ENCODE results near the gene NACC2. TPM values are rescaled to one million over a fixed set of nuclear protein-coding genes. Genes with fewer than 3 reads are reported as not detected.
A peak's percentile ranks its signal among the peaks of the same experiment; 100 is the strongest.

Gene NACC2
- total and polyA plus RNA-seq, 4 donors, result 4.8 to 17.8 (median 8.8) TPM

DNA sequence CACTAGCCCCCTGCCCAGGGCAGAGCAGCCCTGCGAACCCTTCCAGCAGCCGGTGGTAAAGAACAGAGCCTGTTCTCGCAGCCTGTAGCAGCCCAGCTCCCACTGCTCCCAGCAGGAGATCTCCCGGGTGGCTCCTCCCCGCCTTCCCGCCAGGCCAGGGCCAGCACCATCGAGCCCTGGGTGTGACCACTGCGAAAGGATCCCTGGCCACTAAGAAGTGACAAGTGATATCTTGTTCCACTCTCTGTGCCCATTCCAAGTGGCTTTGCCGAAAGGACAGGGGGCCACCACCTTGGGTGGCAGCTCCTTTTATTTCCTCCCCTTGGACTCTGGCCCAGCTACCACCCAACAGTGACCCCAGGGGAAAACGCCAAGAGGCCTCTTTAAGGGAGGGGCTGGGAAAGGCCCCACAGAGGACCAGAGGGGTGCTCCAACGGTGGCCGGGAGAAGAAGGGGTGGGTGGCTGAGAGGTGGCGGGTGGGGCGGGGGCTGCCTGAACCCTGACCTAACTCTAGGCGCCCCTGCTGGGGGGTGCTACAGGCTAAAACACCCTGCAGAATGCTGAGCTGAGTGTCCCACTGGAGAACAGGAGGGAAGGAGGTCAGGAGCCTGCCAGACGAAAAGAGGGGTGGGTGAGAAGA lies 1.6 kb downstream of the NACC2 start:
- H3K9ac ChIP-seq (ENCODE audit: low read depth in 1 of 2, low read length in 2 of 2), result peak overlapping the region in 1 of 2 donors; percentile 51

DNA sequence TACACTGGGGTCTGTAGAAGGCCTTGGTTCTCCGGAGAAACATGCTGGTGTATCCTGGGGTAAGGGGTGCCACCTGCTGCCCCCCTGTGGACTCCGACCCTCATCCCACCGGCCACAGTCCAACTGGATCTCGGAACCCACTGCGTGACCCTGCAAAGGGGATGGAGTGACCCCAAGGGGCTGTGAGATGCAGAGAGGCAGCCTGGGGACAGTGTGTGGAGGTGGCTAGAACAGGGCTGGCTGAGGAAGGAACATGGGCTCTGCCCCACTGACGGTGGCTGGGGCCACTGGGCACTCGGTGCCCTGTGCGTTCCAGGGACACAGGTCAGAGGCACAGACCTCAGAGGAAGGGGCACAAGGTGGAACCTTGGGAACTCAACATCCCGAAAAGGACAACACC lies 2.3 kb downstream of the NACC2 start:
- no peak for DNase-seq (ENCODE audit: low spot score)
- TF ChIP-seq FOXA1 (IDR thresholded peaks at IDR 0.05) (no peak), FOXA2 (IDR thresholded peaks at IDR 0.05) (no peak), HNF4A (conservative IDR thresholded peaks at IDR 0.05) (no peak), GABPA (IDR thresholded peaks at IDR 0.05 in 1 of 2, conservative IDR thresholded peaks at IDR 0.05 in 1 of 2) (no peak), ATF3 (IDR thresholded peaks at IDR 0.05) (no peak), HNF4G (IDR thresholded peaks at IDR 0.05) (no peak), YY1 (IDR thresholded peaks at IDR 0.05) (no peak), EGR1 (IDR thresholded peaks at IDR 0.05; ENCODE audit: low read depth in 2 of 2) (no peak), SP1 (IDR thresholded peaks at IDR 0.05) (no peak)
- TF ChIP-seq, protein P1, sequence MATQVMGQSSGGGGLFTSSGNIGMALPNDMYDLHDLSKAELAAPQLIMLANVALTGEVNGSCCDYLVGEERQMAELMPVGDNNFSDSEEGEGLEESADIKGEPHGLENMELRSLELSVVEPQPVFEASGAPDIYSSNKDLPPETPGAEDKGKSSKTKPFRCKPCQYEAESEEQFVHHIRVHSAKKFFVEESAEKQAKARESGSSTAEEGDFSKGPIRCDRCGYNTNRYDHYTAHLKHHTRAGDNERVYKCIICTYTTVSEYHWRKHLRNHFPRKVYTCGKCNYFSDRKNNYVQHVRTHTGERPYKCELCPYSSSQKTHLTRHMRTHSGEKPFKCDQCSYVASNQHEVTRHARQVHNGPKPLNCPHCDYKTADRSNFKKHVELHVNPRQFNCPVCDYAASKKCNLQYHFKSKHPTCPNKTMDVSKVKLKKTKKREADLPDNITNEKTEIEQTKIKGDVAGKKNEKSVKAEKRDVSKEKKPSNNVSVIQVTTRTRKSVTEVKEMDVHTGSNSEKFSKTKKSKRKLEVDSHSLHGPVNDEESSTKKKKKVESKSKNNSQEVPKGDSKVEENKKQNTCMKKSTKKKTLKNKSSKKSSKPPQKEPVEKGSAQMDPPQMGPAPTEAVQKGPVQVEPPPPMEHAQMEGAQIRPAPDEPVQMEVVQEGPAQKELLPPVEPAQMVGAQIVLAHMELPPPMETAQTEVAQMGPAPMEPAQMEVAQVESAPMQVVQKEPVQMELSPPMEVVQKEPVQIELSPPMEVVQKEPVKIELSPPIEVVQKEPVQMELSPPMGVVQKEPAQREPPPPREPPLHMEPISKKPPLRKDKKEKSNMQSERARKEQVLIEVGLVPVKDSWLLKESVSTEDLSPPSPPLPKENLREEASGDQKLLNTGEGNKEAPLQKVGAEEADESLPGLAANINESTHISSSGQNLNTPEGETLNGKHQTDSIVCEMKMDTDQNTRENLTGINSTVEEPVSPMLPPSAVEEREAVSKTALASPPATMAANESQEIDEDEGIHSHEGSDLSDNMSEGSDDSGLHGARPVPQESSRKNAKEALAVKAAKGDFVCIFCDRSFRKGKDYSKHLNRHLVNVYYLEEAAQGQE (IDR thresholded peaks at IDR 0.05), result no peak
- H3K4me1 ChIP-seq (ENCODE audit: control insufficient read depth in 4 of 4, insufficient read depth in 4 of 4, low read length in 3 of 4), result peaks cover 17 to 53% (median 39%) of the 10 kb centered on the region in 4 donors
- H3K9me3 ChIP-seq (ENCODE audit: control insufficient read depth in 4 of 4, low read length in 3 of 4), result no peaks in the 10 kb centered on the region
- H3K36me3 ChIP-seq (ENCODE audit: control insufficient read depth in 4 of 4, insufficient read depth in 3 of 4, low read depth in 1 of 4, low read length in 3 of 4), result no peaks in the 10 kb centered on the region
- H3K27me3 ChIP-seq (ENCODE audit: control insufficient read depth in 4 of 4, insufficient read depth in 4 of 4, low read length in 3 of 4), result no peaks in the 10 kb centered on the region
- H3K4me3 ChIP-seq (ENCODE audit: low read depth in 1 of 3, low read length in 3 of 3), result no peak overlapping the region
- peak overlapping the region in 1 of 2 donors; percentile 33 for H3K27ac ChIP-seq (ENCODE audit: low read depth in 1 of 2, low read length in 2 of 2)
- WGBS, result 68% methylated on average over 9 of the region's 9 CpGs
- no peak overlapping the region for H3K9ac ChIP-seq (ENCODE audit: low read depth in 1 of 2, low read length in 2 of 2)

More for the DNA sequence above, 1.6 kb downstream of the NACC2 start:
- DNase-seq (ENCODE audit: low spot score), result no peak
- Histone ChIP-seq H3K36me3 (ENCODE audit: control insufficient read depth in 4 of 4, insufficient read depth in 3 of 4, low read depth in 1 of 4, low read length in 3 of 4) (no peaks in the 10 kb centered on the region), H3K27ac (ENCODE audit: low read depth in 1 of 2, low read length in 2 of 2) (peak overlapping the region; percentile 75 to 79), H3K9me3 (ENCODE audit: control insufficient read depth in 4 of 4, low read length in 3 of 4) (no peaks in the 10 kb centered on the region), H3K4me3 (ENCODE audit: low read depth in 1 of 3, low read length in 3 of 3) (peak overlapping the region; percentile 51 to 93 (median 80)), H3K4me1 (ENCODE audit: control insufficient read depth in 4 of 4, insufficient read depth in 4 of 4, low read length in 3 of 4) (peaks cover 17 to 48% (median 35%) of the 10 kb centered on the region in 4 donors), H3K27me3 (ENCODE audit: control insufficient read depth in 4 of 4, insufficient read depth in 4 of 4, low read length in 3 of 4) (no peaks in the 10 kb centered on the region)
- WGBS, result 24% methylated on average over 16 of the region's 16 CpGs
- TF ChIP-seq YY1 (IDR thresholded peaks at IDR 0.05) (no peak), RAD21 (IDR thresholded peaks at IDR 0.05) (peak in 1 of 2 donors; percentile 8)

DNA sequence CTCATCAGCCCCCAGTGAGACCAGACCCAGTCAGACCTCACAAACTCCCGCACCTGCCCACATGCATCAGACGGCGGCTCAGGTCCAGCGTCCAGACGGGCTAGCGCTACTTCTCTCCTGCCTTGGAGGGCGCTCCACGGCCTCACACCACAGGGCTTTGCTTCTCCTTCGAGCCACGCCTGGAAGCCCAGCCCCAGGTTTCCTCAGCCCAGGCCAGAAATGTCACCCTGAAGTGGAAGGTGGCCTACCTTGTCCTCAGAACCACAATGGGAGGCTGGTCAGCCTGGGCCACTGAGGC lies 2.8 kb downstream of the NACC2 start:
- no peak for TF ChIP-seq FOXA1 (IDR thresholded peaks at IDR 0.05)
- WGBS, result 91% methylated on average over 10 of the region's 10 CpGs
- Histone ChIP-seq H3K27ac (ENCODE audit: low read depth in 1 of 2, low read length in 2 of 2) (no peak overlapping the region), H3K4me1 (ENCODE audit: control insufficient read depth in 4 of 4, insufficient read depth in 4 of 4, low read length in 3 of 4) (peaks cover 17 to 54% (median 39%) of the 10 kb centered on the region in 4 donors), H3K27me3 (ENCODE audit: control insufficient read depth in 4 of 4, insufficient read depth in 4 of 4, low read length in 3 of 4) (no peaks in the 10 kb centered on the region), H3K9me3 (ENCODE audit: control insufficient read depth in 4 of 4, low read length in 3 of 4) (no peaks in the 10 kb centered on the region), H3K4me3 (ENCODE audit: low read depth in 1 of 3, low read length in 3 of 3) (no peak overlapping the region), H3K36me3 (ENCODE audit: control insufficient read depth in 4 of 4, insufficient read depth in 3 of 4, low read depth in 1 of 4, low read length in 3 of 4) (no peaks in the 10 kb centered on the region), H3K9ac (ENCODE audit: low read depth in 1 of 2, low read length in 2 of 2) (peak overlapping the region in 1 of 2 donors; percentile 25)
- DNase-seq (ENCODE audit: low spot score), result no peak

Data from liver (tissue), 9 donors.